BE2C (cell line): ENCODE results near the gene LYZL6. TPM values are rescaled to one million over a fixed set of nuclear protein-coding genes. Genes with fewer than 3 reads are reported as not detected.

ENCODE experiments used
- DNase-seq: peaks from one replicate; pipeline ENCODE4 v3.0.0-alpha.2; 2020
- H3K27me3 ChIP-seq: fragments of 250-450 bp; sonication (Bioruptor Pico); 2 replicates; pipeline ENCODE4 v1.5.1; 2020; ENCODE audit warnings: mild to moderate bottlenecking
- H3K36me3 ChIP-seq: fragments of 250-450 bp; sonication (Bioruptor Pico); 2 replicates; pipeline ENCODE4 v1.5.1; 2020; ENCODE audit warnings: mild to moderate bottlenecking
- H3K4me1 ChIP-seq: fragments of 250-450 bp; sonication (Bioruptor Pico); 2 replicates; pipeline ENCODE4 v1.5.1; 2020
- H3K4me3 ChIP-seq: 2 replicates; pipeline ENCODE4 v1.5.1; 2011; ENCODE audit warnings: low read depth, low read length
- H3K9me3 ChIP-seq: fragments of 250-450 bp; sonication (Bioruptor Pico); 2 replicates; pipeline ENCODE4 v1.5.1; 2020
- CTCF ChIP-seq: IDR thresholded peaks from 2 replicates; pipeline ENCODE4 v1.5.1; 2012; ENCODE audit warnings: mild to moderate bottlenecking, low read depth, low read length
- polyA plus RNA-seq: library from polyadenylated mRNA; unstranded; fragments of >200 nt; gene quantifications from one replicate; pipeline ENCODE4 v1.2.1, GENCODE V29; 2012; ENCODE audit warnings: low read depth, missing spikeins; ENCODE audit not compliant: insufficient read length, insufficient read depth

LYZL6 gene
- polyA plus RNA-seq, result not detected

GRCh38 chr17:35943537-35943936, at the start of gene LYZL6:
Gene LYZL6, minus strand, starts transcription at chr17:35943713. Its CDS starts 4,357 bp downstream, at chr17:35939356.
- Histone ChIP-seq H3K36me3 (no peaks in the 10 kb centered on the region), H3K9me3 (no peaks in the 10 kb centered on the region), H3K4me1 (no peaks in the 10 kb centered on the region), H3K4me3 (no peak within 1 kb of the TSS), H3K27me3 (peaks cover 6% of the 10 kb centered on the region; the same call in 1 of the 2 replicates)
- no peak for TF ChIP-seq CTCF
- no peak for DNase-seq

GRCh38 chr17:35991075-35991474, 47.6 kb upstream of the LYZL6 start:
- DNase-seq, result no peak
- no peak for TF ChIP-seq CTCF
- Histone ChIP-seq H3K4me1 (no peaks in the 10 kb centered on the region), H3K36me3 (no peaks in the 10 kb centered on the region), H3K9me3 (no peaks in the 10 kb centered on the region), H3K27me3 (peaks cover 14% of the 10 kb centered on the region), H3K4me3 (no peak overlapping the region)

- no peaks in the 10 kb centered on the region for H3K36me3 ChIP-seq
These were observed 44.7 kb upstream of the LYZL6 start for GRCh38 chr17:35988164-35988563.

GRCh38 chr17:35986643-35987042, 43.1 kb upstream of the LYZL6 start, which contains the start of gene CCL14:
Gene CCL14, minus strand, starts transcription at chr17:35986729. Its CDS starts 80 bp downstream, at chr17:35986649.
- H3K4me3 ChIP-seq, result no peak within 1 kb of the TSS
- H3K36me3 ChIP-seq, result no peaks in the 10 kb centered on the region
- H3K4me1 ChIP-seq, result no peaks in the 10 kb centered on the region
- no peak for TF ChIP-seq CTCF
- DNase-seq, result no peak
- no peaks in the 10 kb centered on the region for H3K9me3 ChIP-seq
- peaks cover 8% of the 10 kb centered on the region for H3K27me3 ChIP-seq

More at GRCh38 chr17:35988164-35988563, 44.7 kb upstream of the LYZL6 start:
- peaks cover 14% of the 10 kb centered on the region for H3K27me3 ChIP-seq
- no peaks in the 10 kb centered on the region for H3K4me1 ChIP-seq
- H3K9me3 ChIP-seq, result no peaks in the 10 kb centered on the region
- DNase-seq, result no peak
- no peak for TF ChIP-seq CTCF
- H3K4me3 ChIP-seq, result no peak overlapping the region

GRCh38 chr17:35984140-35984539, 40.6 kb upstream of the LYZL6 start:
- Histone ChIP-seq H3K9me3 (no peaks in the 10 kb centered on the region), H3K36me3 (no peaks in the 10 kb centered on the region), H3K27me3 (peaks cover 22% of the 10 kb centered on the region), H3K4me1 (no peaks in the 10 kb centered on the region), H3K4me3 (no peak overlapping the region)
- TF ChIP-seq CTCF, result no peak
- no peak for DNase-seq

- no peak for DNase-seq
- peaks cover 26% of the 10 kb centered on the region for H3K27me3 ChIP-seq
- H3K4me3 ChIP-seq, result no peak overlapping the region
- TF ChIP-seq CTCF, result no peak
- no peaks in the 10 kb centered on the region for H3K9me3 ChIP-seq
- no peaks in the 10 kb centered on the region for H3K4me1 ChIP-seq
- no peaks in the 10 kb centered on the region for H3K36me3 ChIP-seq
These were observed 39.1 kb upstream of the LYZL6 start for GRCh38 chr17:35982409-35983191.
